PC-3 (cell line): ENCODE measurements around the gene PAF1.

Experiments
- EZH2 ChIP-seq: fragments of 300-600 bp; sonication (generic); IDR thresholded peaks from one replicate; pipeline ENCODE4 v1.6.1; 2017; ENCODE audit warnings: antibody characterized with exemption, mild to moderate bottlenecking, low read length; ENCODE audit not compliant: unreplicated experiment
- EZH2phosphoT487 ChIP-seq: fragments of 300-600 bp; sonication (generic); IDR thresholded peaks from 2 replicates; pipeline ENCODE4 v1.6.1; 2018; ENCODE audit warnings: mild to moderate bottlenecking, antibody characterized with exemption, low read length, borderline replicate concordance
- TF ChIP-seq, protein P1 (sequence below): fragments of 300-600 bp; sonication (generic); conservative IDR thresholded peaks from 2 replicates; pipeline ENCODE4 v1.5.1; 2017; ENCODE audit warnings: antibody characterized with exemption, low read depth, mild to moderate bottlenecking, low read length

DNA sequence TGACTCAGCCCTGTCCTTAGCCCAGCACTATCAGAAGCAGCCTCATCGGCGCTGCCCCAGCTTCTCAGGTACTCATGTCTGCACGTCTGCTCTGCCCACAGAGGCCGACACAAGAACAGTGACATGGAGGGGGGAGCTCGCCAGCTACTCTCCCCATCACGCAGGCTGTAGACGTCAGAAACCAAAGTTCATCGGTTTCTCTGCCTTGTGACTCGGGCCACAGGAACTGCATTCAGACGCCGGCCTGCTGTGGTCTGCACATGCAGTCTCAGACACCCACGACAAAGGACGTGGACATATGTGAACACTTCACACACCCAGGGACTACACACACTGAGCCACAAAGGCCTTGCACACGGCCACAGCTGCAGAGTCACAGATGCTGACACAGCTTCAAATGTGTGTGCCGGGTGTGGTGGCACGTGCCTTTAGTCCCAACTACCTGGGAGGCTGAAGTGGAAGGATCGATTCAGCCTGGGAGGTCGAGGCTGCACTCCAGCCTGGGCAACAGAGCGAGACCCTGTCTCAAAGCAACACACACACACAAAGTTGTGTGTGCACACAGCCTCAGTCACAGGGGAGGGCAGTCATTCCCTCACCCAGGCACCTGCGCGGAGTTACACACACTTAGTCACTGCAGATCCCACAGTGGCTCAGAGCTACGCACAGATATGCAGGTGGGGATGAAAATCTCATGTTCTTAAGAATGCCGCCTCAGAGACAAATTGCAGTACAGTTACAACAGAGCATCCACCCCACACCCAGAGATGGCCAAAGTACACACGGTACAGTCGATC lies 10.8 kb upstream of the PAF1 start:
- TF ChIP-seq EZH2phosphoT487 (no peak), EZH2 (no peak)
- TF ChIP-seq, protein P1, sequence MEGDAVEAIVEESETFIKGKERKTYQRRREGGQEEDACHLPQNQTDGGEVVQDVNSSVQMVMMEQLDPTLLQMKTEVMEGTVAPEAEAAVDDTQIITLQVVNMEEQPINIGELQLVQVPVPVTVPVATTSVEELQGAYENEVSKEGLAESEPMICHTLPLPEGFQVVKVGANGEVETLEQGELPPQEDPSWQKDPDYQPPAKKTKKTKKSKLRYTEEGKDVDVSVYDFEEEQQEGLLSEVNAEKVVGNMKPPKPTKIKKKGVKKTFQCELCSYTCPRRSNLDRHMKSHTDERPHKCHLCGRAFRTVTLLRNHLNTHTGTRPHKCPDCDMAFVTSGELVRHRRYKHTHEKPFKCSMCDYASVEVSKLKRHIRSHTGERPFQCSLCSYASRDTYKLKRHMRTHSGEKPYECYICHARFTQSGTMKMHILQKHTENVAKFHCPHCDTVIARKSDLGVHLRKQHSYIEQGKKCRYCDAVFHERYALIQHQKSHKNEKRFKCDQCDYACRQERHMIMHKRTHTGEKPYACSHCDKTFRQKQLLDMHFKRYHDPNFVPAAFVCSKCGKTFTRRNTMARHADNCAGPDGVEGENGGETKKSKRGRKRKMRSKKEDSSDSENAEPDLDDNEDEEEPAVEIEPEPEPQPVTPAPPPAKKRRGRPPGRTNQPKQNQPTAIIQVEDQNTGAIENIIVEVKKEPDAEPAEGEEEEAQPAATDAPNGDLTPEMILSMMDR: no peak
